SU-DHL-6 (cell line): ENCODE measurements around the gene SLC7A4.

Experiments
- H2AFZ ChIP-seq: fragments of 200-600 bp; sonication (generic); 2 replicates; pipeline ENCODE4 v1.6.1; 2014; ENCODE audit warnings: low read depth, mild to moderate bottlenecking, moderate library complexity, mixed read lengths, antibody characterized with exemption, low read length; ENCODE audit not compliant: severe bottlenecking
- H3F3A ChIP-seq: fragments of 200-600 bp; shearing (Covaris generic); 2 replicates; pipeline ENCODE4 v1.6.0; 2016; ENCODE audit warnings: antibody characterized with exemption, mild to moderate bottlenecking; ENCODE audit not compliant: insufficient read depth
- H3K27ac ChIP-seq: fragments of 200-600 bp; sonication (generic); 2 replicates; pipeline ENCODE4 v1.5.1; 2016; ENCODE audit warnings: low read depth, mild to moderate bottlenecking, low read length, moderate library complexity, mixed read lengths
- H3K27me3 ChIP-seq: fragments of 200-600 bp; sonication (generic), shearing (Covaris generic); 2 replicates; pipeline ENCODE4 v1.6.0; 2014; ENCODE audit warnings: mild to moderate bottlenecking, low read length
- H3K36me3 ChIP-seq: fragments of 200-600 bp; sonication (generic); 2 replicates; pipeline ENCODE4 v1.6.1; 2014; ENCODE audit warnings: mild to moderate bottlenecking, low read length, mixed read lengths
- H3K4me2 ChIP-seq: fragments of 300-600, 200-600 bp; shearing (Covaris generic), sonication (generic); 2 replicates; pipeline ENCODE4 v1.6.0; 2014; ENCODE audit warnings: low read length, low read depth, mild to moderate bottlenecking; ENCODE audit not compliant: poor library complexity, severe bottlenecking
- H3K4me3 ChIP-seq: fragments of 200-600 bp; sonication (generic); 2 replicates; pipeline ENCODE4 v1.5.1; 2014; ENCODE audit warnings: antibody characterized with exemption, low read length, mild to moderate bottlenecking, mixed read lengths; ENCODE audit not compliant: insufficient read depth, poor library complexity, severe bottlenecking
- H3K79me2 ChIP-seq: fragments of 200-600 bp; sonication (generic); 2 replicates; pipeline ENCODE4 v1.6.1; 2014; ENCODE audit warnings: mild to moderate bottlenecking, low read length, moderate library complexity; ENCODE audit not compliant: insufficient read depth
- H3K9ac ChIP-seq: fragments of 200-600 bp; sonication (generic); 2 replicates; pipeline ENCODE4 v1.7.0; 2014; ENCODE audit warnings: mild to moderate bottlenecking, low read length
- H3K9me2 ChIP-seq: fragments of 200-600 bp; sonication (generic); replicated peaks from 2 replicates; pipeline ENCODE4 v1.6.1; 2014; ENCODE audit warnings: low read length; ENCODE audit not compliant: insufficient read depth
- H3K9me3 ChIP-seq: fragments of 200-600 bp; sonication (generic); 2 replicates; pipeline ENCODE4 v1.6.1; 2014; ENCODE audit warnings: low read length, mixed read lengths; ENCODE audit not compliant: insufficient read depth
- H4K20me1 ChIP-seq: fragments of 200-600 bp; sonication (generic); 2 replicates; pipeline ENCODE4 v1.6.1; 2014; ENCODE audit warnings: low read depth, mild to moderate bottlenecking, antibody characterized with exemption, low read length, moderate library complexity, mixed read lengths
- CTCF ChIP-seq: fragments of 200-600 bp; sonication (generic); IDR thresholded peaks from one replicate; pipeline ENCODE4 v1.5.1; 2017; ENCODE audit warnings: antibody characterized with exemption, mild to moderate bottlenecking, low read length, moderate library complexity; ENCODE audit not compliant: insufficient read depth, poor library complexity, severe bottlenecking
- EZH2phosphoT487 ChIP-seq: fragments of 200-600 bp; sonication (generic), shearing (Covaris generic); conservative IDR thresholded peaks from 2 replicates; pipeline ENCODE4 v1.6.1; 2018; ENCODE audit warnings: mild to moderate bottlenecking, antibody characterized with exemption, low read length, moderate library complexity, mixed read lengths

SLC7A4 gene

GRCh38 chr22:20993304-20994127 is 38.8 kb downstream of the SLC7A4 start:
- no peaks in the 10 kb centered on the region for H3K36me3 ChIP-seq
- H2AFZ ChIP-seq = no peak overlapping the region
- no peak overlapping the region for H3K9ac ChIP-seq
- H3F3A ChIP-seq = no peaks in the 10 kb centered on the region
- H3K4me2 ChIP-seq = no peak overlapping the region
- no peaks in the 10 kb centered on the region for H3K9me2 ChIP-seq
- TF ChIP-seq EZH2phosphoT487 = no peak
- TF ChIP-seq CTCF = no peak
- H3K9me3 ChIP-seq = no peaks in the 10 kb centered on the region
- no peaks in the 10 kb centered on the region for H3K27me3 ChIP-seq
- H3K27ac ChIP-seq = no peak overlapping the region
- no peaks in the 10 kb centered on the region for H4K20me1 ChIP-seq
- H3K79me2 ChIP-seq = no peaks in the 10 kb centered on the region
- H3K4me3 ChIP-seq = no peak overlapping the region

- Histone ChIP-seq H3K9ac (no peak overlapping the region), H3K4me3 (no peak overlapping the region), H3K4me2 (no peak overlapping the region), H3K36me3 (no peaks in the 10 kb centered on the region), H2AFZ (no peak overlapping the region), H4K20me1 (no peaks in the 10 kb centered on the region), H3K27ac (no peak overlapping the region), H3K27me3 (no peaks in the 10 kb centered on the region), H3K9me3 (no peaks in the 10 kb centered on the region), H3K9me2 (no peaks in the 10 kb centered on the region), H3K79me2 (no peaks in the 10 kb centered on the region), H3F3A (no peaks in the 10 kb centered on the region)
- TF ChIP-seq EZH2phosphoT487 (no peak), CTCF (no peak)
These were observed 39.7 kb downstream of the SLC7A4 start for GRCh38 chr22:20992456-20993303.

GRCh38 chr22:20992056-20992442 is 40.3 kb downstream of the SLC7A4 start:
- Histone ChIP-seq H4K20me1 (no peaks in the 10 kb centered on the region), H3K9ac (no peak overlapping the region), H3K79me2 (no peaks in the 10 kb centered on the region), H3K9me2 (no peaks in the 10 kb centered on the region), H3K4me3 (no peak overlapping the region), H3F3A (no peaks in the 10 kb centered on the region), H2AFZ (no peak overlapping the region), H3K4me2 (no peak overlapping the region), H3K36me3 (no peaks in the 10 kb centered on the region), H3K27ac (no peak overlapping the region), H3K27me3 (no peaks in the 10 kb centered on the region), H3K9me3 (no peaks in the 10 kb centered on the region)
- TF ChIP-seq EZH2phosphoT487 (no peak), CTCF (no peak)
